Endothelial cell of umbilical vein (primary cell): Measurements from ENCODE around the gene KCTD7. TPM values are rescaled to one million over a fixed set of nuclear protein-coding genes. Genes with fewer than 3 reads are reported as not detected.
"Not testable (repeated sequence)": the region's sequence is repeated elsewhere in the genome, so short reads cannot be mapped to it uniquely, and the experiment has no call there.

Experiments used
- BruUV-seq: library from RNA; stranded (reverse); fragments of 400-500 nt; replicated peaks from 2 replicates; lab custom pipeline; 2021; lab: Mats Ljungman, UMichigan
- CTCF ChIA-PET: fragments of 300-600, 350-600 bp; sonication (Branson Sonifier 250); formaldehyde crosslinking; loops from one replicate; lab custom pipeline; 2021; ENCODE audit warnings: antibody characterized with exemption, inconsistent platforms; lab: Charles Lee
- POLR2A ChIA-PET: fragments of 300-600, 350-600 bp; sonication (Branson Sonifier 250); formaldehyde crosslinking; loops from one replicate; lab custom pipeline; 2021; ENCODE audit warnings: antibody characterized with exemption, inconsistent platforms; lab: Charles Lee
- DNase-seq: peaks from one replicate; pipeline ENCODE4 v3.0.0-alpha.2; 2011; ENCODE audit warnings: low read depth, low spot score
- FAIRE-seq: peaks from 2 replicates; lab custom pipeline; 2011; peaks lifted over from hg19 to GRCh38; lab: Jason Lieb, UNC
- H2AFZ ChIP-seq: 2 replicates; pipeline ENCODE4 v1.6.0; 2012; ENCODE audit warnings: low read depth, low read length, control low read depth, inconsistent platforms
- H3K27ac ChIP-seq: 2 replicates; pipeline ENCODE4 v1.5.1; 2011; ENCODE audit warnings: low read depth, mild to moderate bottlenecking, control low read depth, low read length, moderate library complexity; ENCODE audit not compliant: insufficient read depth
- H3K27me3 ChIP-seq, 2 experiments: 2 replicates each; pipeline versions ENCODE4 v1.6.0 to v1.6.1; 2011; ENCODE audit warnings: low read length in 2 of 2, mixed read lengths in 1 of 2; ENCODE audit not compliant: control insufficient read depth in 2 of 2, insufficient read depth in 2 of 2
- H3K36me3 ChIP-seq, 2 experiments: 2 replicates in 1 of 2; 3 replicates in 1 of 2; pipeline ENCODE4 v1.5.1; 2011; ENCODE audit warnings: low read length in 2 of 2, mild to moderate bottlenecking in 1 of 2, moderate library complexity in 1 of 2; ENCODE audit not compliant: control insufficient read depth in 2 of 2, insufficient read depth in 2 of 2; ENCODE audit errors: extremely low read depth in 1 of 2
- H3K4me1 ChIP-seq: 3 replicates; pipeline ENCODE4 v1.5.1; 2011; ENCODE audit warnings: mild to moderate bottlenecking, low read length; ENCODE audit not compliant: control insufficient read depth, insufficient read depth; ENCODE audit errors: extremely low read depth
- H3K4me2 ChIP-seq: 2 replicates; pipeline ENCODE4 v1.6.1; 2011; ENCODE audit warnings: low read length, control low read depth, mixed read lengths; ENCODE audit not compliant: insufficient read depth
- H3K4me3 ChIP-seq, 3 experiments: fragments of 200-600 bp in 1 of 3; sonication (generic), shearing (Covaris generic) in 1 of 3; replicated peaks in 1 of 3; 2 replicates each; pipeline ENCODE4 v1.5.1; 2011 to 2016; ENCODE audit warnings: control low read depth in 3 of 3, low read length in 3 of 3, mild to moderate bottlenecking in 2 of 3, inconsistent platforms in 1 of 3, low read depth in 1 of 3, moderate library complexity in 1 of 3; ENCODE audit not compliant: insufficient read depth in 1 of 3
- H3K79me2 ChIP-seq: 2 replicates; pipeline ENCODE4 v1.6.0; 2012; ENCODE audit warnings: low read length, inconsistent platforms; ENCODE audit not compliant: control insufficient read depth, insufficient read depth
- H3K9ac ChIP-seq: replicated peaks from 2 replicates; pipeline ENCODE3; 2011; ENCODE audit warnings: low read length, control low read depth; ENCODE audit not compliant: insufficient read depth; ENCODE audit errors: extremely low read depth
- H3K9me1 ChIP-seq: replicated peaks from 3 replicates; pipeline ENCODE4 v1.6.0; 2011; ENCODE audit warnings: mild to moderate bottlenecking, low read length; ENCODE audit not compliant: control insufficient read depth, insufficient read depth; ENCODE audit errors: extremely low read depth
- H3K9me3 ChIP-seq: replicated peaks from 2 replicates; pipeline ENCODE4 v1.5.1; 2012; ENCODE audit warnings: low read length, inconsistent platforms; ENCODE audit not compliant: control insufficient read depth, insufficient read depth
- H4K20me1 ChIP-seq: replicated peaks from 2 replicates; pipeline ENCODE3; 2011; ENCODE audit warnings: mild to moderate bottlenecking, low read length; ENCODE audit not compliant: control insufficient read depth, insufficient read depth; ENCODE audit errors: extremely low read depth
- dilution Hi-C: fragments of 300-500 bp; cut with MboI; formaldehyde crosslinking; loops from one replicate; pipeline ENCODE4 v1.15.0; 2019; ENCODE audit warnings: low sequenced_read_pairs; ENCODE audit not compliant: extremely low pct_ligation_motif_present
- intact Hi-C: fragments of 100-400 bp; cut with micrococcal nuclease; formaldehyde crosslinking; loops from one replicate; pipeline ENCODE4 v1.10.0; 2022
- polyA plus RNA-seq, 4 experiments: library from polyadenylated mRNA; depleted of rRNA in 3 of 4; stranded (reverse) in 3 of 4; unstranded in 1 of 4; fragments of >200 nt; gene quantifications; 2 replicates each; pipeline versions ENCODE4 v1.2.1 to v1.2.3, GENCODE V29; 2011 to 2012; ENCODE audit warnings: missing spikeins in 1 of 4
- total RNA-seq: library from RNA; stranded (reverse); gene quantifications from 2 replicates; pipeline ENCODE4 v1.2.3, GENCODE V29; 2021
- TF ChIP-seq, protein P1 (sequence below), 2 donors: IDR thresholded peaks; 1 replicate in 1 of 2; 2 replicates in 1 of 2; pipeline ENCODE4 v1.5.1; 2011; ENCODE audit warnings: low read length in 2 of 2, mild to moderate bottlenecking in 2 of 2, moderate library complexity in 2 of 2, control low read depth in 1 of 2, inconsistent platforms in 1 of 2, low read depth in 1 of 2; ENCODE audit not compliant: insufficient read depth in 1 of 2; ENCODE audit errors: extremely low read depth in 1 of 2

KCTD7 gene
- total and polyA plus RNA-seq, 2 donors (not counting 3 experiments of a cell fraction or from before 2014, with no cell fraction given), result 8.7 to 14.1 TPM

DNA sequence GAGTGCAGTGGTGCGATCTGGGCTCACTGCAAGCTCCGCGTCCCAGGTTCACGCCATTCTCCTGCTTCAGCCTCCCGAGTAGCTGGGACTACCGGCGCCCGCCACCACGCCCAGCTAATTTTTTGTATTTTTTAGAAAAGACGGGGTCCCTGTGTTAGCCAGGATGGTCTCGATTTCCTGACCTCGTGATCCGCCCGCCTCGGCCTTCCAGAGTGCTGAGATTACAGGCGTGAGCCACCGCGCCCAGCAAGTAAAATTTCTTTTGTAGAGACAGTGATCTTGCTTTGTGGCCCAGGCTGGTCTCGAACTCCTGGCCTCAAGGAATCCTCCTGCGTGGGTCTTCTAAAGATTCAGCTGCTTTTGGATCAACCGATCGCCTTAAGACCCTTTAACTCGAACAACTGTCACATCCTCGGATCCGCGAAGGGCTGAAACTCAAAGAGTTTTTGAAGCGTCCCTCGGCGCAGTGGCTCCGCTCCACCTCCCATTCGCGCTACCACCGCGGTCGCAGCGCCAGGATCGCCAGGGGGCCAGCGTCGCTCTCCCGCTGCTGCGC lies 25.1 kb downstream of the KCTD7 start:
- TF ChIP-seq, protein P1, sequence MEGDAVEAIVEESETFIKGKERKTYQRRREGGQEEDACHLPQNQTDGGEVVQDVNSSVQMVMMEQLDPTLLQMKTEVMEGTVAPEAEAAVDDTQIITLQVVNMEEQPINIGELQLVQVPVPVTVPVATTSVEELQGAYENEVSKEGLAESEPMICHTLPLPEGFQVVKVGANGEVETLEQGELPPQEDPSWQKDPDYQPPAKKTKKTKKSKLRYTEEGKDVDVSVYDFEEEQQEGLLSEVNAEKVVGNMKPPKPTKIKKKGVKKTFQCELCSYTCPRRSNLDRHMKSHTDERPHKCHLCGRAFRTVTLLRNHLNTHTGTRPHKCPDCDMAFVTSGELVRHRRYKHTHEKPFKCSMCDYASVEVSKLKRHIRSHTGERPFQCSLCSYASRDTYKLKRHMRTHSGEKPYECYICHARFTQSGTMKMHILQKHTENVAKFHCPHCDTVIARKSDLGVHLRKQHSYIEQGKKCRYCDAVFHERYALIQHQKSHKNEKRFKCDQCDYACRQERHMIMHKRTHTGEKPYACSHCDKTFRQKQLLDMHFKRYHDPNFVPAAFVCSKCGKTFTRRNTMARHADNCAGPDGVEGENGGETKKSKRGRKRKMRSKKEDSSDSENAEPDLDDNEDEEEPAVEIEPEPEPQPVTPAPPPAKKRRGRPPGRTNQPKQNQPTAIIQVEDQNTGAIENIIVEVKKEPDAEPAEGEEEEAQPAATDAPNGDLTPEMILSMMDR (IDR thresholded peaks at IDR 0.05; ENCODE audit: extremely low read depth in 1 of 2, insufficient read depth in 1 of 2, low read depth in 1 of 2, low read length in 2 of 2), result peak; percentile 8 to 32
- H3K36me3 ChIP-seq, H3K9me3 ChIP-seq, DNase-seq, H3K9me1 ChIP-seq, H3K27me3 ChIP-seq, dilution Hi-C loops, H3K4me1 ChIP-seq, FAIRE-seq, H4K20me1 ChIP-seq: not testable (repeated sequence)
- TSS peak; percentile 83 for BruUV-seq
- Histone ChIP-seq H3K79me2 (peaks cover 10% of the 10 kb centered on the region), H3K9ac (peak overlapping the region; percentile 81), H3K4me3 (peak overlapping the region; percentile 48 to 84 (median 56)), H3K4me2 (peak overlapping the region; percentile 49), H2AFZ (peak overlapping the region; percentile 42), H3K27ac (peak overlapping the region; percentile 96)
- POLR2A ChIA-PET, result interaction anchor here (0.6 kb wide), 1 partner anchor 515 kb away, joined by 3 read pairs; no protein-coding TSS in a partner anchor
- CTCF ChIA-PET, result interaction anchor here (0.9 to 1.7 kb wide), 4 partner anchors 17 to 623 kb away, joined by 3 to 8 read pairs (median 3); no protein-coding TSS in a partner anchor
- intact Hi-C loops, result loop anchor here (1.0 to 2.0 kb wide), 4 partner anchors 25 to 343 kb away; partner anchors contain the start of genes KCTD7 and TYW1
